ENCODE data around the gene ENOX1.

DNA sequence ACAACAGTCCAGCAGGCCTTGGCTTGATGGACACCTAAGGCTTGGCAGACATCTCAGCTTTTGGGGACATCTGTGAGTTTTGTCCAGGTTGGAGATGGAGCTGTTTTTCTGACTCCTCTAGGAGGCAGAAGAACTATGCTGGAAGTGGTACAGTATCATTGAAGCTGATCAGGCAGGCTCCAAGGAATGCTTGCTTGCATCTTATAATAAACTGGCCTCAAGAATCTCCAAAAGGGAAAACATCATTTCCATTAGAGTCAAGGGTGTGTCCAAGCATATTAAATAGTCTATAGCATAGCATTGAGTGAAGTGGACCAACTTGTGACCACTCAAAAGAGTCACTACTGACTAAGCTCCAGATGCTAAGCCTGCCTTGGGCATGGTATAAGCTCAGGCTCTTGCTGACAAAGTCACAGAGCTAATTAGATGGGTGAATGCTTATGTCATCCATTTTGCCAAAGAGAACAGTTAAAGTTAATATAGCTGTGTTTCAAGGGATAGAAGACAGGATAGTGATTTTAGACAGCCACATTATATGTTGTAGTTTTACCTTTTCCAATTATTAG lies 547.4 kb downstream of the ENOX1 start:
- TF ChIP-seq CSRNP3 (CRISPR knock-in tag; IDR thresholded peaks at IDR 0.05) (no peak), ISL1 (CRISPR knock-in tag; IDR thresholded peaks at IDR 0.05) (no peak), ARNTL (CRISPR knock-in tag; IDR thresholded peaks at IDR 0.05; ENCODE audit: borderline replicate concordance, low read depth) (no peak), BACH2 (CRISPR knock-in tag; IDR thresholded peaks at IDR 0.05; ENCODE audit: borderline replicate concordance) (no peak), TCF4 (CRISPR knock-in tag; IDR thresholded peaks at IDR 0.05; ENCODE audit: borderline replicate concordance) (no peak), RARB (CRISPR knock-in tag; IDR thresholded peaks at IDR 0.05) (no peak), PATZ1 (CRISPR knock-in tag; IDR thresholded peaks at IDR 0.05; ENCODE audit: borderline replicate concordance) (no peak), ZC3H10 (CRISPR knock-in tag; IDR thresholded peaks at IDR 0.05) (no peak), ZNF565 (CRISPR knock-in tag; conservative IDR thresholded peaks at IDR 0.05; ENCODE audit: low read depth) (no peak), ZFP3 (CRISPR knock-in tag; IDR thresholded peaks at IDR 0.05) (no peak), TOX (CRISPR knock-in tag; IDR thresholded peaks at IDR 0.05; ENCODE audit: borderline replicate concordance) (no peak)
